ENCODE data around the gene GCK.

The GCK gene

DNA sequence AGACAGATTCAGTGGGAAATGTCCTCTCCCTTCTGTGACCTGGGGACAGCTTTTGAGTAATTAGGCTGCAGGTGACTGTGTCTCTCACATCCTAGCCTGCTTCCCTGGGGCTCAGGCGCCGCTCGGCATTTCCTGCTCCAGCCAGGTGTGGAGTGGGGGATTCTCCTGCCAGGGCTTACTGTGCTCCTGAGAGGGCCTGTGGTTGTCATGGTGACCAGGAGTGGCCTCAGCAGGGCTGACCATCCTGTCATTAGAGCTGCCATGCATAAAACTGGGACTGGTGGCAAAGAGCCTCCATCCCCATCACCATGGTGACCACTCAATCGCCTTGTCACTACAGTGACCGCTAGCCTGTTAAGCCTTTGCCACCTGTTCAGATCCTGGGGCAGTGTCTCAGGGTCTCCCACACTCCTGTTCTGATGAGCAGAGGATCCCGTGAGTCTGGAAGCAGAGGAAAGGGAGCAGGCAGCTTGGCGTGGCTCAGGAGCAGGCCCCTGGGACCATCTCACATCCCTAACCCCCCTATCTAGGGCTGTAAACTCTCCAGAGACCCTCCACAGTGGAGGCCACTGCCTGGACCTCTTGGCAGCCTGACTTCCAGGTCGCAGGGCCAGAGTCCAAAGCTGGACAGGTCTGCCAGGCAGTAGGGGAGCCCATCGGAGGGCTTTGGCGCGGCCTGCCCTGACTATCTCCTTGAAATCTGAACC is at the start of gene GCK:
Gene GCK (minus strand): TSS at position 154 of the 707 bp plus-strand sequence. CDS start 486 bp downstream, outside the sequence.
- in situ Hi-C loops (cut with MboI; ENCODE audit: low sequenced_read_pairs), result no loop called here

DNA sequence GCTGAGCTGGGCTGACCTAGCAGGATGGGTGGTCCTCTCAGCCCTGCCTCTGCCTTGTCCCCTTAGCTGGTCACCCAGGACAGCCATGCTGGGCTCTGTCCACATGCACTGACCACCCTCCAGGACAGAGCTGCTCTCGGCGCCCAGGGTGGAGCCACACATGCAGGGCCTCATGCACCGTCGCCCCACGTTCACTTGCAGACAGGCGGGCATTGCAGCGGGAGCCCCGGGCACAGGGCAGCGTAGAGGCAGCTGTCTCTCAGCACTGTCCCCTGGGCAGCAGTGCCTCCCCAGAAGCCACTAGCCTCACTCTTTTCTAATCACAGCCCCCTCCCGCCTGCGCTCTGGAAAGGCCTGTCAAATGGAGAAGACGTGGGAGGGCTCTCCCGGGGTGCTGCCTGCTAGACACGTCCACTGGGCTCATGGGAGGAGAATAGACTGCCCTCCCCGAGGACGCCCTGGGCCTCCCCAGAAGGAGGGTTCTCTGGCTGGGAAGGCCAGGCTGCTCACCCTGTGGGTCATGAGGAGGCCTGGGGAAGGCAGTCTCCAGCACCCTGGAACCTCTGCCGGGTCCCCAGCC is 49.0 kb upstream of the GCK start:
- in situ Hi-C loops (cut with MboI; ENCODE audit: low sequenced_read_pairs), result loop anchor here (25.0 kb wide), 1 partner anchor 224 kb away; no protein-coding TSS in a partner anchor

DNA sequence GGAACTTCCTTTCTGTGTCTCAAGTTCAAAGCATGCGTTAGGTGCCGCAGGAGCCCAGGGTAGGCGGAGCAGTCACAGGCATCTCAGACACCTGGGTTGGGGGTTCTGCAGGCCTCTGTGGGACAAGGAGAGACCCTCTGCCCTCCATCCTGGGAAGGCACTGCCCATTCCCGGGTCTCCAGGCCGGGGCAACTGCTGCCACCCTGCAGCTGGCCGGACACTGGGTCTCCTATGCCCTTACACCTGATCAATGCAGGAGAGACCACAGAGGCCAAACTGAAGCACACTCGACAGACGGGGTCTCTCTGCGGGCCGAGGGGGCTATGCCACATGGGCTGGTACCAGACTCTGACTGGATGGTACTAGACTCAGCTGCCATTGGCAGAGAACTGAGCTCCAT is 48.5 kb upstream of the GCK start:
- in situ Hi-C loops (cut with MboI; ENCODE audit: low sequenced_read_pairs), result loop anchor here (25.0 kb wide), 1 partner anchor 225 kb away; no protein-coding TSS in a partner anchor

DNA sequence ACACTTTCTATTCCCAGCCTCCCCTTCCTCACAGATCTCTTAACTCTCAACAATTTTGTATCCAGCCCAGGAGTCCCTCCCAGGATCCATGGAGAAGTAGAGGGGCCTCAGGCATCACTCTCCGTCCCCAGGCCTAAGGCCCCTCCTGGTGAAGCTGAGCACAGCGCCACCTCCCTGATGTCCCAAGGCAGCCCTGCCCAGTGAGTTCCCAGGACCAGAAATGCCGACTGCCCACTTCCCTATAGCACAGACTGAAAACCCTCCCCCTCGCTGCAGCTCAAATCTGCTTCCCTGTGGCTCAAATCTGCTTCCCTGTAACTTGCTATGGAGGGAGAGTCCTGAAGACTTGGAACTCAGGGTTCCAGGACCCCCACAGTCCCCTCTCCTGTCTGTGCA is 47.1 kb upstream of the GCK start:
- in situ Hi-C loops (cut with MboI; ENCODE audit: low sequenced_read_pairs), result loop anchor here (25.0 kb wide), 1 partner anchor 226 kb away; no protein-coding TSS in a partner anchor

DNA sequence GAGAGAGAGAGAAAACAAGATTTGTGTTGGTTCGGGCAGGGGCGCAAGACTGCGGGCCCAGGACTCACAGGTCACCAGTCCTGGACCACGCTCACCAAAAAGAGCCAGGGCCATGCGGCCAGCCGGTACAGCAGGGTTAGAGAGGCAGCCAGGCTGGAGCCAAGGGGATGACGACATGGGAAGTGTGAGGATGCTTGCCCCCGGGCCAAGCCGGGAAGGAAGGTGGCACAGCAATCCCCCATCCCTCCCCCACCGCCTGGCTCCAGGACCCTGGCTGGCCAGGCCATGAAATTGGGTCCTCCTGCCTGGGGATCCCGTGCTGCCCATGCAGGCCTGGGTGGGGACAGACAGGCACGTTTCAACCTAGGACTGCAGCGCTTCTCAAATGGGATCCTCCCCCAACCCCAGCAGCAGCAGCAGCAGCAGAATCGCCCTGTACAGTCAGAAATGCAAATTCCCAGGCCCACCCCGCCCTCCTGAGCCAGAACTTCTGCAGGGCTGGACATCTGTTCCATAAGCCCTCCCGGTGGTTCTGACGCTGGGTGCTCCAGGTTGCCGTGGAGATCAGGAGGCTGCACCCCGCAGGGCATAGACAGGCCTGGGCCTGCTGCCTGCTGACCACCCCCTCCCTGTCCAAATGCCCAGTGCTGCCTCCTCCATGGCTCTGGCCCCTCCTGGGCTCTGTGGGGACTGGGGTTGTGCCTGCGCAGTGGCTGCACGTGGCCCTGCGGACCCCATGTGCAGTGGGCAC is 46.5 kb upstream of the GCK start:
- in situ Hi-C loops (cut with MboI; ENCODE audit: low sequenced_read_pairs), result loop anchor here (25.0 kb wide), 1 partner anchor 227 kb away; no protein-coding TSS in a partner anchor

DNA sequence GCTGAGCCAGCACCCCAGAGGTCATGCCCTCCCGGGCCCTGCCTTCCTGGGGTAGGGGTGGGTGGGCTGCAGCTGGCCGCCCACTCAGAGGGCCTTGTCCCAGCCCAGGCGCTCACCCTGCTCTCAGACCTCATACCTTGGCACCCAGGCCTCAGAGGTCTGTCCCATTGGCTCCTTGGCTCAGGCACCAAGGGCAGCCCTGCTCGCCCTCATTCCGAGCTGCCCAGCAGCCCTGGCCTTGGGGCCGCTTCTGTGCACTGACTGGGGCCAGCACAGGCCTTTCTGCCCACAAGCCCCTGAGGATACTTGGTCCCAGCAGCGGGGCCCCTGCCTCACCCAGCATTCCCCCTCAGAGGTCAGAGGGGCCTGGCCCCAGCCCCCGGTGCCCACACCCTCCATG is 45.8 kb upstream of the GCK start:
- in situ Hi-C loops (cut with MboI; ENCODE audit: low sequenced_read_pairs), result loop anchor here (25.0 kb wide), 1 partner anchor 227 kb away; no protein-coding TSS in a partner anchor

DNA sequence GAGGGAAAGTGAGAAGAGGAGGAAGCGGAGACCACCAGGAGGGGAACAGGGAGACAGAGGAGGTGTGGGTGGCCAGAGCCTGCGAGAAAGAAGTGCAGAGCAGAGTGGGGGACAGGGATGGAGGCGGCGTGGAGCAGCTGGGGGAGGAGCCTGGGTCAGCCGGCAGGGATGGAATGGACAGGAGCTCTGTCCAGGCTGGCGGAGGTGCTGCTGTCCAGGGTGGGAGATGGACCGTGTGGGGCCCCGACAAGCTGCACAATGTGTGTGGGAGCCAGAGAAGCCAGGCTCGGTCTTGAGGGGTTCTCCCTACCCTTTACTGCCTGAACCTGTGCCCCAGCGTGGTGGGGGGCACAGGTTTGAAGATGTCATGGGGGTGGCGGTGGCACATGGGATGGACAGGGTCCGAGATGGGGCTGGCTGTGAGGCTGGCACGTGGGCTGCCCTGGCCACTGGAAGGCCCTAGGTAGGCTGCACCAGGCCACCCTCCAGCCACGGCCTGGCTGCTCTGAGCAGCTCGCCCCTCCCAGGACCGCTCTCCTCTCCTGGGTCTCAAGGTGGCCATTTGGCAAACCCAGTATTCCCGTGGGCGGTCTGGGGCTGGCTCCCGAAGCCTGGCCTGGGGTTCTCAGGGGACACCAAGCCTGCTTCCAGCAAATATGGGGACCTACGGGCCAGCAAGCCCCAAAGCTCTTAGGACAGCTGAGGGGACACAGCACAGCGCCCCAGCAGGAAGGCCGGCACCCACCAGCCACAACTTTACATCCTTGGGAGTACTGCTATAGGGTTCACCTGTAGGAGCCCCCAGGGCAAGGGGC is 43.9 kb upstream of the GCK start:
- in situ Hi-C loops (cut with MboI; ENCODE audit: low sequenced_read_pairs), result loop anchor here (25.0 kb wide), 1 partner anchor 229 kb away; no protein-coding TSS in a partner anchor

DNA sequence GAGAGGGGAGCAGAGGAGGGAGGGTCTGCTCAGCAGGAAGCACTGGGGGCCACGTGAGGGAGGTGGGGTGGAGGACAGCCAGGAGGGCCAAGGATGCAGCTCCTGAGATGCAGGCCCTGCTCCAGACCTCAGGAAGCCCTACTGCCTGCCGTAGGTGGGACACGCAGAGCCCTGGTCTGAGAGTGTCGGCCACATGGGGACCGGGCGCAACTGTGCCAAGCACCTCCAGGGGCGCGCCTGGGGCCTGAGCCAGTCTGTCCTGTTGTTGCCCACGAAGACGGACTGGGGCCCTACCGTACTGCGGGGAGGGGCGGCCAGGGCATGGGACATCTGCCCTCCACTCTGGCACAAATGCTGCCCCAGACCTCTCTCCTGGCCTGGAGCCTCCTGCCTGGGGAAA is 43.2 kb upstream of the GCK start:
- in situ Hi-C loops (cut with MboI; ENCODE audit: low sequenced_read_pairs), result loop anchor here (25.0 kb wide), 1 partner anchor 230 kb away; no protein-coding TSS in a partner anchor

DNA sequence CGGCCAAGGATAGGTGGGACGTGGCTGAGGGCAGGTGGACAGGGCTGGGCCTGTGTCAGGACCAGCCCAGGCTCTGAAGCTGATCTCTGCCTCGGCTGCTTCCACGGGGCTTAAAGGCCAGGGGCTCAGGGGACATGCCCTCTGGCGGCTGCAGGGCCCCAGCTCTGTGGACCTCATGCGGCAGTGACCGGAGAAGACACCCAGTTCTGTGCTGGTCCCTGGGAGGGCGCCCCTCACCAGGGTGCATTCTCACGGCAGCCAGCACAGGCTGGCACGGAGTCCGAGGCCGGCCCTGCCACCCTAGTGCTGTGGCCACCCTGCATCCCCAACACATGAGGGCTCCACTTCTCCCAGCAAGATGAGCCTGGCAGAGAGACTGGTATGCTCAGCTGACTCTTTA is 41.8 kb upstream of the GCK start:
- in situ Hi-C loops (cut with MboI; ENCODE audit: low sequenced_read_pairs), result loop anchor here (25.0 kb wide), 1 partner anchor 231 kb away; no protein-coding TSS in a partner anchor

DNA sequence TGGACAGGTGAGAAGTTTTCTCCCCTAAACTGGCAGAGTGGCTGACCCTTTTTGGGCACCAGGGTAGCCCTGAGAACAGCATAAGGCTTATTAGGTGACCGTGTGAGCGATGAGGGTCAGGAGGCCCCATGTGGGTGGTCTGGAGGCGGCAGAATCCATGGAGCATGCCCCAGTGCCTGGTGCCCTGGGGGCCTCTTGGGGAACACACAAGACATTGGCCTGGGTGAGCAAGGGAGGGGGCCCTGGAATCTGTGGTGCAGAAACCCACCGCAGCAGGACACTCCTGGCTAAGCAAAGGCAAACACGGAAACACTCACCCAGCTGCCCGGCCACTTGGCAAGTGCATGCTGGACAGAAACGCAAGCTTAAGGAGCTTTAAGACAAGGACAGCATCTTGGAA is 41.0 kb upstream of the GCK start:
- in situ Hi-C loops (cut with MboI; ENCODE audit: low sequenced_read_pairs), result loop anchor here (25.0 kb wide), 1 partner anchor 232 kb away; no protein-coding TSS in a partner anchor

DNA sequence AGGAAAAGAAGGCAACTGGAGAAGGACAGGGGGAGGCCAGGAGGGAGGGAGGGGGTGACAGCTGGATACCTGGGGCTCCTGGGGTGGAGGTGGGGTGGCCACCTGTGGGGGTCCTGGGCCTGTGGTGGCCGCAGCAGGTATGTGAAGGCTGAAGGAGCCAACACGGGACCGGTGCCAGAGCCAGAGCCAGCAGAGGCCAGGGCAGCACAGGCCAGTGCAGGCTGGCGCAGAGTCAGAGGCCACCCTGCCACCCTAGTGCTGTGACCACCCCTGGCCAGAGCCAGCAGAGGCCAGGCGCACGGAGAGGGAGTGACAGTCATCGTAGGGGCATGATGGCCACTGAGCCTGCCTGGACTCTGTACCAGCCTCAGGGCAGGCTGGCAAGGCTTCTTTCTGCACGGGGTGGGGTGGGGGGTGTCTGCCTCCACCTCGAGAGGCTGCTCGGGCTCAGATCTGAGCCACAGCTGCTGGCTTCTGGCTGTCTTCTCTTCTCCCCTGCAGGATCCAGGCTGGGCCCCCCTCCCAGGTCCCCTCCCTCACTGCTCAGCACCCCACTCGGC is 40.4 kb upstream of the GCK start:
- in situ Hi-C loops (cut with MboI; ENCODE audit: low sequenced_read_pairs), result loop anchor here (25.0 kb wide), 1 partner anchor 233 kb away; no protein-coding TSS in a partner anchor

DNA sequence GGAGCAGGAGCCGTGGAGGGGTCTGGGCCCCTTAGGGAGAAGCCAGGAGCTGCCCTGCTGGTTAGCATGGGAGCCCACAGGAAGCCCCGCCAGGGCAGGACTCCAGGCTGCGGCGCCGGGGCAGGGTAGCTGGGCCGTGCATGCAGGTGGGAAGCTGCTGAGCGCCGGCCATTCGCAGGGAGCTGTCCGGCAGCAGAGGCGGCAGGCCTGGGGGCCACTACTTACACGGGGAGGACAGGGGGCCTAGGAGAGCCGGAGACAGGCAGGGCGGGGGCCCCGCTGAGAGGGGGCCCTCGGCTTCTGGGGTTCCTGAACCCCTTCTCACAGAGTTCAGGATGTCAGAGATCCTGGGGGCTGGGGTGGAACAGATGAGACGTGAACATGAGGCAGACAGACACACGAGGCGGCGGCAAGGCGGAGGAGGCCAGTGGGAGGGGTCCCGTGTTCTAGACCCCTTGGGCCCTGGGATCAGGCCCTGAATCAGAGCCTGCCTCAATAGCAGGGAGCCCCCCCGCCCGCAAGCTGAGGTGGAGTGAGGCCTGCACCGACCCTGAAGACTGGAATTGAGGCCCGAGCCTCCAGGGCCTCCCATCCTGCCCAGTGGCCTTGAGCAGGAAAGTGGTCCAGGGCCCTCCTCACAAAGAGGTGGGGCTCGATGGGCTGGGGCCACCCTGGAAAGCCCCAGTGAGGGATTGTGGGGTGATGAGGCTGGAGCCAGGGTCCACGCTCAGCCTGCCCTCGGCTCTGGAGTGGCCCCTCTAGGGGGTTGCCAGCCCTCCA is 39.5 kb upstream of the GCK start:
- in situ Hi-C loops (cut with MboI; ENCODE audit: low sequenced_read_pairs), result loop anchor here (25.0 kb wide), 1 partner anchor 234 kb away; no protein-coding TSS in a partner anchor

DNA sequence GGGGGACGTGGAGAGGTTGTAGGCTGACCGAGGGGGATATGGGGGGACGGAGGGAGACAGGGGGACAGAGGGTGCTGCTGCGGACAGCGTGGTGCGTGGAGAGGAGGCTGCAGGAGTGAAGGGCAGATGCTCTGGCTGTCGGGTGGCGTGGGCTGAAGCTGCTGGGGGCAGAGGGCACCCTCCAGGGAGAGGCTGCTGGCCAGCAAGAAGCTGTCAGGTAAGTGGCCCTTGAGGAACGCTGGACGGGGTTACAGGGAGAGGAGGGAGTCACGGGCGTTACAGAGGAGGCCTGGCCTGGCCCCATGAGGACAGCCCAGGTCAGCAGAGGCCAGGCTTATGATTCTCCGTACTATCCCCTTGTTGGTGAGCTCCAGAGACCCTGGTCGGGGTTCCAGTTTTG is 38.7 kb upstream of the GCK start:
- in situ Hi-C loops (cut with MboI; ENCODE audit: low sequenced_read_pairs), result loop anchor here (25.0 kb wide), 1 partner anchor 234 kb away; no protein-coding TSS in a partner anchor

DNA sequence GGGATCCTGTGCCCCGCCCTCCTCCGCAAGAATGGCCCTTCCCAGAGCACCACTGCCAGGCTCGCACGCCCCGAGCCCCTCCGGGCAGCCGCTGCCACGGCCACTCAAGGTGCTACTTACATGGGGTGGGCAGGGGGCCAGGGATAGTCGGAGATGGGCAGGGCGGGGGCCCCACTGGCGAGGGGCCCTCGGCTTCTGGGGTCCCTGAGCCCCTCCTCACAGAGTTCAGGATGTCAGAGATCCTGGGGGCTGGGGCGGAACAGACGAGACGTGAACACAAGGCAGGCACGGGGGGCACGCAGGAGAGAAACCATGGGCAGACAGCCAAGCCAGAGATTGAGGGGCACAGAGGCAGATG is 37.1 kb upstream of the GCK start:
- in situ Hi-C loops (cut with MboI; ENCODE audit: low sequenced_read_pairs), result loop anchor here (25.0 kb wide), 1 partner anchor 236 kb away; no protein-coding TSS in a partner anchor

DNA sequence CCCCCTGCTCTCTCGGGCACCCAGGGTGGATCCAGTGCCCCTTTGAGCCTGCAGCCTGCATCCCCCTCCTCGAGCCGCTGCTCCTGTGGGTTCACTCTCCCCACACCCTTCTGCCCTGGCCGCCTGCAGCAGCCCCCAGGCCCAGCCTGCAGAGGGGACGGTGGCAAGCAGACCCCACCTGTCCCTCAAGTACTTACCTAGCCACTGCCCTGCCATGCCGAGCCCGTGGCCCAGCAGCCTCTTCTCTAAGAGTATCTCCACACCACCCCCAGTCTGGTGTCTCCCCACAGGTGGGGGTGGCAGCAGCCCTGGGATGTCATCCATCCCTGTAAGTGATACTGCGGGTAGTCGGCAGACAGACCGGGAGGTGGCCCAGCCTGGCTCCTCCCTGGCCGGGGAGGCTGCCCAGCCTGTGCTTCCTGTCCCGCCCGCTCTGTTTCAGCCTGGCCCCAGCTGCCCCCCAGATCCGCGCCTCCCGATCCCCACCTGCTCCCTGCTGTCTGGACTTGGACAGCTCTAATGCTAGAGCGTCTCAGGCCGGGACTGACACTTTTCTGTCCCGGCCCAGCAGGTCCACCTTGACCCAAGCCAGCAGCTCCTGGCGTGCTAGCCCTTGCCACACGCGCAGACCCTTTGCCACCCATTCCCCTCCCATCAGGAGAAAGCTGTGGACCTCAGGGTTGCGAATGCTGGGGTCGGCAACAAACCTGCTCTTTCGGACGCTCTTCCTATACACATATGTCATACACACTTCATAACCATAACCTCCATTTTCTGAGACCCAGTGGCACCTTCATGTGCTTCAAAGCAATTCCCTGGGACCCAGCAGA is 36.5 kb upstream of the GCK start:
- in situ Hi-C loops (cut with MboI; ENCODE audit: low sequenced_read_pairs), result loop anchor here (25.0 kb wide), 1 partner anchor 237 kb away; no protein-coding TSS in a partner anchor

DNA sequence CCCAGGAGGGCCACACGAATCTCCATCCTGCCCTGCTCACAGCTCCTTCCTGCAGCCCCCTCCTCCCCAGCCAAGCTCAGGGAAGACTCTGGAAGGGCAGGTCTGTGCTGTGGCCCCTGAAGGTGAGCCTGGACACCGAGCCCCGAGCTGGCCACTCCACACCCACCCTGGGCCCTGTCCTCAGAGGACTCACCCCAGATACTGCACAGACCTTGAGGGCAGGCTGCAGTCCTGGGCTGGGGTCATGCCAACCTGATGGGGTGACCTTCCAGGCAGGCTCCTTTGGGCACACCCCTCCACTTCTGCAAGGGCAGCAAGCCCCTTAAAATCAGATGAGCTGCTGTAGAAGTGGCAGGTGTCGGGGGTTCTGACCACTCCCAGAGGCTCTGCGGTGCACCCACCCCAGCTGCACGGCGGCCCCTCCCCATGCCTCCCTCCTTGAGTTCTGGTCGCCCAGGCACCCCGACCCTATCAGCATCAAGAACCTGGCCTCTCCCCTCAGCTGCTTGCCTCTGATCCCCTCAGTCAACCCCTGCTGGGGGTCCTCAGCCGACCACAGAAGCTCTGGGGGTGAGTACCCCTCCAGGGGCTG is 35.8 kb upstream of the GCK start:
- in situ Hi-C loops (cut with MboI; ENCODE audit: low sequenced_read_pairs), result loop anchor here (25.0 kb wide), 1 partner anchor 237 kb away; no protein-coding TSS in a partner anchor

DNA sequence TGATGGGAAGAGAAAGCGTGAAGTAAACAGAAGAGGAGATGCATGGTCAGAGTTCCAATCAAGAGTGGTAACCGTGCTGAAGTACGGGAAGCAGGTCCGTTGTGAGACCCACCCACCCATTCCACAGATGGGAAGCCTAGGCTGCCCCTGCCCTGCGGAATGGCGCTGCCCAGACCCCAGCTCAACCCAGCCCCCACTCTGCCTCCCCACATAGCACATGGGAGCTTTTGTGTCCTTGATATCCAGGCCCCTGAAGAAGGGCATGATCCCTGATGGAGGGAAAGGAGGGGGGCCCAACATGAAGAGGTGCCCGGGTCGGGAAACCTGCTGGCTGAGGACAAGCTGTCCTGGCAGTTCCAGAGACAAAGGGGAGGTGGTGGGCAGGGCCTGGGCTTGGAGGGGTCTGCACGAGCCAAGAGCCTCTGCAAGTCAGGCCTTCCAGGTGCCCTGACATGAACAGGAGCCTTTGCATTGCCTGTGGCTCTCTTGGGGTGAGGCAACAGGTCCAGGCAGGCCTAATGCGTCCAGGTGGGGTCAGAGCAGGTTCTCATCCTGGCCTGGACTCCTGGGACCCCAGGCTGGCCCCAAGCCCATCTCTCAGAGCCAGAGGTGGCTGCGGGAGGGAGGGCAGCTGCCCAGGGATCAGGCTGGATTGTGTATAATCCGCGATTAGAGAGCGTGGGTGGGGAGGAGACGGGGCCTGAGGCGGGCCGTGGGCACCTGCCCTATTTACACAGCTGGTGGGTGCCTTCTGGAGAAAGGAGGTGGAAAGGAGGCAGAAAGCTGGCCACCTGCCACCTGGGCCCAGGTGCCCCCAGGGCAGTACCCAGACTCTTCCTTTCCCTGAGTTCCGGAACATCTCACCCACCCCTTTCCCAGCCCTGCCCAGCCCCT is 35.1 kb upstream of the GCK start:
- in situ Hi-C loops (cut with MboI; ENCODE audit: low sequenced_read_pairs), result no loop called here
